Endothelial cell of umbilical vein (primary cell): Measurements from ENCODE around the gene MAST4. TPM values are rescaled to one million over a fixed set of nuclear protein-coding genes. Genes with fewer than 3 reads are reported as not detected.

ENCODE experiments used
- BruUV-seq: library from RNA; stranded (reverse); fragments of 400-500 nt; replicated peaks from 2 replicates; lab custom pipeline; 2021; lab: Mats Ljungman, UMichigan
- CTCF ChIA-PET: fragments of 300-600, 350-600 bp; sonication (Branson Sonifier 250); formaldehyde crosslinking; loops from one replicate; lab custom pipeline; 2021; ENCODE audit warnings: antibody characterized with exemption, inconsistent platforms; lab: Charles Lee
- POLR2A ChIA-PET: fragments of 300-600, 350-600 bp; sonication (Branson Sonifier 250); formaldehyde crosslinking; loops from one replicate; lab custom pipeline; 2021; ENCODE audit warnings: antibody characterized with exemption, inconsistent platforms; lab: Charles Lee
- DNase-seq: peaks from one replicate; pipeline ENCODE4 v3.0.0-alpha.2; 2011; ENCODE audit warnings: low read depth, low spot score
- FAIRE-seq: peaks from 2 replicates; lab custom pipeline; 2011; peaks lifted over from hg19 to GRCh38; lab: Jason Lieb, UNC
- H2AFZ ChIP-seq: 2 replicates; pipeline ENCODE4 v1.6.0; 2012; ENCODE audit warnings: low read depth, low read length, control low read depth, inconsistent platforms
- H3K27ac ChIP-seq: 2 replicates; pipeline ENCODE4 v1.5.1; 2011; ENCODE audit warnings: low read depth, mild to moderate bottlenecking, control low read depth, low read length, moderate library complexity; ENCODE audit not compliant: insufficient read depth
- H3K27me3 ChIP-seq, 2 experiments: 2 replicates each; pipeline versions ENCODE4 v1.6.0 to v1.6.1; 2011; ENCODE audit warnings: low read length in 2 of 2, mixed read lengths in 1 of 2; ENCODE audit not compliant: control insufficient read depth in 2 of 2, insufficient read depth in 2 of 2
- H3K36me3 ChIP-seq, 2 experiments: 2 replicates in 1 of 2; 3 replicates in 1 of 2; pipeline ENCODE4 v1.5.1; 2011; ENCODE audit warnings: low read length in 2 of 2, mild to moderate bottlenecking in 1 of 2, moderate library complexity in 1 of 2; ENCODE audit not compliant: control insufficient read depth in 2 of 2, insufficient read depth in 2 of 2; ENCODE audit errors: extremely low read depth in 1 of 2
- H3K4me1 ChIP-seq: 3 replicates; pipeline ENCODE4 v1.5.1; 2011; ENCODE audit warnings: mild to moderate bottlenecking, low read length; ENCODE audit not compliant: control insufficient read depth, insufficient read depth; ENCODE audit errors: extremely low read depth
- H3K4me2 ChIP-seq: 2 replicates; pipeline ENCODE4 v1.6.1; 2011; ENCODE audit warnings: low read length, control low read depth, mixed read lengths; ENCODE audit not compliant: insufficient read depth
- H3K4me3 ChIP-seq, 3 experiments: fragments of 200-600 bp in 1 of 3; sonication (generic), shearing (Covaris generic) in 1 of 3; replicated peaks in 1 of 3; 2 replicates each; pipeline ENCODE4 v1.5.1; 2011 to 2016; ENCODE audit warnings: control low read depth in 3 of 3, low read length in 3 of 3, mild to moderate bottlenecking in 2 of 3, inconsistent platforms in 1 of 3, low read depth in 1 of 3, moderate library complexity in 1 of 3; ENCODE audit not compliant: insufficient read depth in 1 of 3
- H3K79me2 ChIP-seq: 2 replicates; pipeline ENCODE4 v1.6.0; 2012; ENCODE audit warnings: low read length, inconsistent platforms; ENCODE audit not compliant: control insufficient read depth, insufficient read depth
- H3K9ac ChIP-seq: replicated peaks from 2 replicates; pipeline ENCODE3; 2011; ENCODE audit warnings: low read length, control low read depth; ENCODE audit not compliant: insufficient read depth; ENCODE audit errors: extremely low read depth
- H3K9me1 ChIP-seq: replicated peaks from 3 replicates; pipeline ENCODE4 v1.6.0; 2011; ENCODE audit warnings: mild to moderate bottlenecking, low read length; ENCODE audit not compliant: control insufficient read depth, insufficient read depth; ENCODE audit errors: extremely low read depth
- H3K9me3 ChIP-seq: replicated peaks from 2 replicates; pipeline ENCODE4 v1.5.1; 2012; ENCODE audit warnings: low read length, inconsistent platforms; ENCODE audit not compliant: control insufficient read depth, insufficient read depth
- H4K20me1 ChIP-seq: replicated peaks from 2 replicates; pipeline ENCODE3; 2011; ENCODE audit warnings: mild to moderate bottlenecking, low read length; ENCODE audit not compliant: control insufficient read depth, insufficient read depth; ENCODE audit errors: extremely low read depth
- EZH2 ChIP-seq: IDR thresholded peaks from 2 replicates; pipeline ENCODE4 v1.6.1; 2012; ENCODE audit warnings: borderline replicate concordance, low read depth, mild to moderate bottlenecking, moderate library complexity, low read length, inconsistent platforms; ENCODE audit not compliant: severe bottlenecking
- FOS ChIP-seq: IDR thresholded peaks from 2 replicates; pipeline ENCODE4 v1.6.1; 2011; ENCODE audit warnings: mild to moderate bottlenecking, low read length, moderate library complexity, borderline replicate concordance; ENCODE audit not compliant: insufficient read depth
- GATA2 ChIP-seq: IDR thresholded peaks from 2 replicates; pipeline ENCODE4 v1.7.0; 2011; ENCODE audit warnings: low read depth, mild to moderate bottlenecking, moderate library complexity, mixed read lengths, low read length; ENCODE audit not compliant: insufficient read length, insufficient read depth
- JUN ChIP-seq: IDR thresholded peaks from 2 replicates; pipeline ENCODE4 v1.6.1; 2011; ENCODE audit warnings: borderline replicate concordance, low read depth; ENCODE audit not compliant: insufficient read length, insufficient read depth
- MAX ChIP-seq: IDR thresholded peaks from 2 replicates; pipeline ENCODE4 v1.6.1; 2011; ENCODE audit not compliant: insufficient read depth, insufficient read length
- MYC ChIP-seq: IDR thresholded peaks from one replicate; pipeline ENCODE4 v1.6.1; 2011; ENCODE audit warnings: mild to moderate bottlenecking, low read depth, low read length
- POLR2A ChIP-seq: IDR thresholded peaks from 2 replicates; pipeline ENCODE4 v1.6.1; 2012; ENCODE audit warnings: low read depth, mild to moderate bottlenecking, control low read depth, low read length
- POLR2AphosphoS5 ChIP-seq: IDR thresholded peaks from 2 replicates; pipeline ENCODE4 v1.6.1; 2012; ENCODE audit warnings: low read depth, mild to moderate bottlenecking, control low read depth, low read length, moderate library complexity; ENCODE audit not compliant: insufficient read depth
- dilution Hi-C: fragments of 300-500 bp; cut with MboI; formaldehyde crosslinking; loops from one replicate; pipeline ENCODE4 v1.15.0; 2019; ENCODE audit warnings: low sequenced_read_pairs; ENCODE audit not compliant: extremely low pct_ligation_motif_present
- intact Hi-C: fragments of 100-400 bp; cut with micrococcal nuclease; formaldehyde crosslinking; loops from one replicate; pipeline ENCODE4 v1.10.0; 2022
- polyA plus RNA-seq, 4 experiments: library from polyadenylated mRNA; depleted of rRNA in 3 of 4; stranded (reverse) in 3 of 4; unstranded in 1 of 4; fragments of >200 nt; gene quantifications; 2 replicates each; pipeline versions ENCODE4 v1.2.1 to v1.2.3, GENCODE V29; 2011 to 2012; ENCODE audit warnings: missing spikeins in 1 of 4
- total RNA-seq: library from RNA; stranded (reverse); gene quantifications from 2 replicates; pipeline ENCODE4 v1.2.3, GENCODE V29; 2021
- TF ChIP-seq, protein P1 (sequence below), 2 donors: IDR thresholded peaks; 1 replicate in 1 of 2; 2 replicates in 1 of 2; pipeline ENCODE4 v1.5.1; 2011; ENCODE audit warnings: low read length in 2 of 2, mild to moderate bottlenecking in 2 of 2, moderate library complexity in 2 of 2, control low read depth in 1 of 2, inconsistent platforms in 1 of 2, low read depth in 1 of 2; ENCODE audit not compliant: insufficient read depth in 1 of 2; ENCODE audit errors: extremely low read depth in 1 of 2

The MAST4 gene
- total and polyA plus RNA-seq, 2 donors (not counting 3 experiments of a cell fraction or from before 2014, with no cell fraction given), result 40.2 to 116 TPM

GRCh38 chr5:67181648-67182221 lies 585.5 kb downstream of the MAST4 start:
- no peak overlapping the region for H3K9ac ChIP-seq
- no peaks in the 10 kb centered on the region for H3K36me3 ChIP-seq
- no peak overlapping the region for H3K4me2 ChIP-seq
- H3K4me1 ChIP-seq, result peaks cover 13% of the 10 kb centered on the region
- no peaks in the 10 kb centered on the region for H3K79me2 ChIP-seq
- FAIRE-seq (no peak), DNase-seq (no peak)
- H3K27me3 ChIP-seq, result no peaks in the 10 kb centered on the region
- no TSS peak for BruUV-seq
- TF ChIP-seq MAX (no peak), JUN (no peak), POLR2AphosphoS5 (no peak), GATA2 (no peak), EZH2 (no peak), FOS (no peak), POLR2A (no peak), MYC (no peak)
- TF ChIP-seq, protein P1, sequence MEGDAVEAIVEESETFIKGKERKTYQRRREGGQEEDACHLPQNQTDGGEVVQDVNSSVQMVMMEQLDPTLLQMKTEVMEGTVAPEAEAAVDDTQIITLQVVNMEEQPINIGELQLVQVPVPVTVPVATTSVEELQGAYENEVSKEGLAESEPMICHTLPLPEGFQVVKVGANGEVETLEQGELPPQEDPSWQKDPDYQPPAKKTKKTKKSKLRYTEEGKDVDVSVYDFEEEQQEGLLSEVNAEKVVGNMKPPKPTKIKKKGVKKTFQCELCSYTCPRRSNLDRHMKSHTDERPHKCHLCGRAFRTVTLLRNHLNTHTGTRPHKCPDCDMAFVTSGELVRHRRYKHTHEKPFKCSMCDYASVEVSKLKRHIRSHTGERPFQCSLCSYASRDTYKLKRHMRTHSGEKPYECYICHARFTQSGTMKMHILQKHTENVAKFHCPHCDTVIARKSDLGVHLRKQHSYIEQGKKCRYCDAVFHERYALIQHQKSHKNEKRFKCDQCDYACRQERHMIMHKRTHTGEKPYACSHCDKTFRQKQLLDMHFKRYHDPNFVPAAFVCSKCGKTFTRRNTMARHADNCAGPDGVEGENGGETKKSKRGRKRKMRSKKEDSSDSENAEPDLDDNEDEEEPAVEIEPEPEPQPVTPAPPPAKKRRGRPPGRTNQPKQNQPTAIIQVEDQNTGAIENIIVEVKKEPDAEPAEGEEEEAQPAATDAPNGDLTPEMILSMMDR (IDR thresholded peaks at IDR 0.05; ENCODE audit: extremely low read depth in 1 of 2, insufficient read depth in 1 of 2, low read depth in 1 of 2, low read length in 2 of 2), result no peak
- intact Hi-C loops (no loop called here), dilution Hi-C loops (no loop called here)
- H2AFZ ChIP-seq, result peak overlapping the region; percentile 15
- H3K9me3 ChIP-seq, result no peaks in the 10 kb centered on the region
- no peaks in the 10 kb centered on the region for H4K20me1 ChIP-seq
- H3K4me3 ChIP-seq, result no peak overlapping the region
- CTCF ChIA-PET, result interaction anchor here (1.3 to 1.7 kb wide), 4 partner anchors 13 to 64 kb away, joined by 5 to 12 read pairs (median 6); no protein-coding TSS in a partner anchor
- H3K9me1 ChIP-seq, result no peaks in the 10 kb centered on the region
- POLR2A ChIA-PET, result no interaction called here
- no peak overlapping the region for H3K27ac ChIP-seq
